ENCODE results near the gene GALR3.

The GALR3 gene

GRCh38 chr22:37803639-37804351, 19.4 kb upstream of the GALR3 start:
- DNase-seq: no peak

GRCh38 chr22:37804352-37804880, 18.8 kb upstream of the GALR3 start:
- no peak for DNase-seq

- peak; percentile 67 for DNase-seq
Measured at GRCh38 chr22:37804881-37805809, 18.0 kb upstream of the GALR3 start.

GRCh38 chr22:37805810-37806277, 17.3 kb upstream of the GALR3 start:
- DNase-seq: no peak

GRCh38 chr22:37806409-37807333, 16.5 kb upstream of the GALR3 start:
- DNase-seq: no peak

- peak; percentile 80 for DNase-seq
Measured at GRCh38 chr22:37807410-37808293, 15.5 kb upstream of the GALR3 start, which contains the start of gene GCAT. Gene GCAT (plus strand): TSS chr22:37807934. CDS start chr22:37807968, 34 bp downstream.

GRCh38 chr22:37808294-37808657, 14.9 kb upstream of the GALR3 start:
- DNase-seq: no peak

GRCh38 chr22:37809672-37810333, 13.4 kb upstream of the GALR3 start:
- DNase-seq: no peak

GRCh38 chr22:37811867-37812266, 11.3 kb upstream of the GALR3 start:
- DNase-seq: no peak

GRCh38 chr22:37812869-37813678, 10.1 kb upstream of the GALR3 start:
- DNase-seq: no peak

- DNase-seq: no peak
Measured at GRCh38 chr22:37815593-37815992, 7.6 kb upstream of the GALR3 start.

GRCh38 chr22:37816543-37817180, 6.5 kb upstream of the GALR3 start:
- DNase-seq: no peak

- peak; percentile 81 for DNase-seq
Measured at GRCh38 chr22:37817705-37818408, 5.3 kb upstream of the GALR3 start.

- DNase-seq: peak; percentile 69
Measured at GRCh38 chr22:37818409-37819104, 4.6 kb upstream of the GALR3 start.

- no peak for DNase-seq
Measured at GRCh38 chr22:37819105-37819433, 4.1 kb upstream of the GALR3 start.

- no peak for DNase-seq
Measured at GRCh38 chr22:37820350-37820749, 2.8 kb upstream of the GALR3 start.

- DNase-seq: no peak
Measured at GRCh38 chr22:37822079-37822833, 926 bp upstream of the GALR3 start.

Data from activated CD4-positive, alpha-beta T cell treated with anti-CD3 and anti-CD28 coated beads, Interleukin-2, amount 50 U/mL, for 1 hour (primary cell).